HG02588 (cell line): ENCODE results near the gene OR14K1.
"Not testable (repeated sequence)": the region's sequence is repeated elsewhere in the genome, so short reads cannot be mapped to it uniquely, and the experiment has no call there.

Experiments used
- ATAC-seq: cut with Tn5 transposase; IDR thresholded peaks from one replicate; pipeline ENCODE4 v1.9.1; 2021; ENCODE audit warnings: mild to moderate bottlenecking, moderate library complexity; ENCODE audit not compliant: unreplicated experiment

Gene OR14K1

GRCh38 chr1:247738315-247738714, at the start of gene OR14K1:
OR14K1 (plus strand) TSS chr1:247738615; CDS start chr1:247738615, 0 bp downstream.
- ATAC-seq = no peak

- ATAC-seq = no peak
These were observed 37.1 kb upstream of the OR14K1 start for GRCh38 chr1:247701338-247701737.

- not testable (repeated sequence) for ATAC-seq
These were observed 27.7 kb upstream of the OR14K1 start for GRCh38 chr1:247710681-247711080.

- no peak for ATAC-seq
These were observed 24.7 kb upstream of the OR14K1 start for GRCh38 chr1:247713753-247714152.

- ATAC-seq = no peak
These were observed 21.9 kb upstream of the OR14K1 start, which contains the start of gene OR6F1 for GRCh38 chr1:247716546-247716945. OR6F1 (minus strand) TSS chr1:247716646; CDS start chr1:247712755, 3,891 bp downstream.

GRCh38 chr1:247721222-247721621, 17.2 kb upstream of the OR14K1 start:
- ATAC-seq = no peak

GRCh38 chr1:247740721-247741120, 2.3 kb downstream of the OR14K1 start:
- ATAC-seq = no peak

- no peak for ATAC-seq
These were observed 3.3 kb downstream of the OR14K1 start for GRCh38 chr1:247741756-247742155.

GRCh38 chr1:247742215-247742760, 3.9 kb downstream of the OR14K1 start:
- not testable (repeated sequence) for ATAC-seq

- no peak for ATAC-seq
These were observed 8.0 kb downstream of the OR14K1 start for GRCh38 chr1:247746391-247746935.

- no peak for ATAC-seq
These were observed 9.2 kb downstream of the OR14K1 start for GRCh38 chr1:247747616-247748015.

GRCh38 chr1:247748041-247748440, 9.6 kb downstream of the OR14K1 start, which contains the start of gene OR14A2:
OR14A2 (minus strand) TSS chr1:247748141.
- no peak for ATAC-seq

- ATAC-seq = no peak
These were observed 11.5 kb downstream of the OR14K1 start for GRCh38 chr1:247749870-247750269.

GRCh38 chr1:247754311-247754710, 15.9 kb downstream of the OR14K1 start:
- not testable (repeated sequence) for ATAC-seq

GRCh38 chr1:247760456-247760855, 22.0 kb downstream of the OR14K1 start, which contains the start of gene OR1C1:
OR1C1 (minus strand) TSS chr1:247760556; CDS start chr1:247758406, 2,150 bp downstream.
- ATAC-seq = no peak

GRCh38 chr1:247769603-247770002, 31.2 kb downstream of the OR14K1 start:
- ATAC-seq = no peak
